Right forelimb (tissue), 1 donor: ENCODE results near the gene ROR2.

ENCODE experiments used
- DNase-seq: peaks from one replicate; pipeline ENCODE4 v3.0.0-alpha.2; 2018

ROR2 gene

GRCh38 chr9:91948597-91949391 lies 1.2 kb downstream of the ROR2 start:
- DNase-seq = peak; percentile 77

- peak; percentile 47 for DNase-seq
Observed at GRCh38 chr9:91948101-91948596, 1.9 kb downstream of the ROR2 start.

GRCh38 chr9:91946653-91947488 lies 3.2 kb downstream of the ROR2 start:
- DNase-seq = no peak

- DNase-seq = peak; percentile 37
Observed at GRCh38 chr9:91946196-91946595, 3.8 kb downstream of the ROR2 start.

- peak; percentile 70 for DNase-seq
Observed at GRCh38 chr9:91945277-91946085, 4.5 kb downstream of the ROR2 start.

- DNase-seq = peak; percentile 37
Observed at GRCh38 chr9:91944711-91945110, 5.3 kb downstream of the ROR2 start.

- DNase-seq = peak; percentile 13
Observed at GRCh38 chr9:91943478-91944470, 6.3 kb downstream of the ROR2 start.

GRCh38 chr9:91942201-91942600 lies 7.8 kb downstream of the ROR2 start:
- DNase-seq = no peak

GRCh38 chr9:91939978-91940377 lies 10.1 kb downstream of the ROR2 start:
- peak; percentile 22 for DNase-seq

- peak; percentile 22 for DNase-seq
Observed at GRCh38 chr9:91937727-91938126, 12.3 kb downstream of the ROR2 start.

- peak; percentile 37 for DNase-seq
Observed at GRCh38 chr9:91937056-91937455, 13.0 kb downstream of the ROR2 start.

GRCh38 chr9:91935805-91936514 lies 14.1 kb downstream of the ROR2 start:
- DNase-seq = peak; percentile 18

- peak; percentile 35 for DNase-seq
Observed at GRCh38 chr9:91935066-91935749, 14.8 kb downstream of the ROR2 start.

- DNase-seq = no peak
Observed at GRCh38 chr9:91934654-91935053, 15.4 kb downstream of the ROR2 start.

GRCh38 chr9:91933556-91934352 lies 16.3 kb downstream of the ROR2 start:
- DNase-seq = peak; percentile 30

GRCh38 chr9:91930475-91930874 lies 19.6 kb downstream of the ROR2 start:
- peak; percentile 17 for DNase-seq

- no peak for DNase-seq
Observed at GRCh38 chr9:91929331-91929730, 20.7 kb downstream of the ROR2 start.

- DNase-seq = no peak
Observed at GRCh38 chr9:91927922-91928510, 22.0 kb downstream of the ROR2 start.

GRCh38 chr9:91924090-91924489 lies 25.9 kb downstream of the ROR2 start:
- no peak for DNase-seq
